GM12865 (cell line): Measurements from ENCODE around the gene RPL26.

Experiments
- DNase-seq: peaks from one replicate; pipeline ENCODE4 v3.0.0; 2010; ENCODE audit warnings: low read depth
- H3K4me3 ChIP-seq: 2 replicates; pipeline ENCODE4 v1.5.1; 2011; ENCODE audit warnings: mild to moderate bottlenecking, low read depth, low read length, control low read depth
- TF ChIP-seq, protein P1 (sequence below): IDR thresholded peaks from 2 replicates; pipeline ENCODE4 v1.5.1; 2011; ENCODE audit warnings: low read length, control low read depth, low read depth, inconsistent platforms; ENCODE audit not compliant: insufficient read depth; ENCODE audit errors: missing control alignments

The RPL26 gene

DNA sequence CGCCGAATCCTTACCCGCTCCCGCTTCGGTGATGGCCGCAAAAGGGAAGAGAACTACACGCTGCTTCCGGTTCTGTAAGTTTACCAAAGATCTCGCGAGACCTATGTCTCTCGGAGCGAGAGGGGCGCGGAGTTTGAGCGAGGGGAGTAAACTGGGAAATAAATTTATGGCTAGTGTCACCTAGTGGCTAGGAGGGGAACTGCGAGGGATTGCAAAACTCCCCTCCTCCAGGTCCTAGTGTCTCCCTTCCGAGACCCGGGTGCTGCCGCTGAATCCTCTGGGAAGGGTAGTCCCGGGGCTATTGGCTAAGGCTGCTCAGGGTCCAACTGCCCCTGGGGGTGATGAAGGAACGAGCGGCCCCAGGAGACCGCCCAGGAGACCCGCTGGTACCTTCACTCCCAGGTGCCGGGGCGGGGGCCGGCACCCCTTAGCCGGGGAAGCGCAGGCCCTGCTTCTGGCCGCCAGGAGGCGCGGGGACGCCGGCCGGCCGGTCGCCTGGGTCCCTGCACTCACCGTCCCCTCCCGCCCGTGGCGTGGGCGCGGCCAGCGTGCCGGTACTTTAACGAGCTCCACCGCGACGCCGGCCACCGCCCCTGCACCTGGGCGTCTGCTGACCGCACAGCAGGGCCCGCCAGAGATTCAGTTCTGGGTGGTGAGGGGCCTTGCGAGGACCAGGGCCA is at the start of gene RPL26:
Gene RPL26, minus strand, starts transcription at position 51 of the 680 bp plus-strand sequence. CDS start 883 bp downstream, outside the sequence.
- H3K4me3 ChIP-seq, result peak within 1 kb of the TSS; percentile 90
- DNase-seq, result peak; percentile 98
- TF ChIP-seq, protein P1, sequence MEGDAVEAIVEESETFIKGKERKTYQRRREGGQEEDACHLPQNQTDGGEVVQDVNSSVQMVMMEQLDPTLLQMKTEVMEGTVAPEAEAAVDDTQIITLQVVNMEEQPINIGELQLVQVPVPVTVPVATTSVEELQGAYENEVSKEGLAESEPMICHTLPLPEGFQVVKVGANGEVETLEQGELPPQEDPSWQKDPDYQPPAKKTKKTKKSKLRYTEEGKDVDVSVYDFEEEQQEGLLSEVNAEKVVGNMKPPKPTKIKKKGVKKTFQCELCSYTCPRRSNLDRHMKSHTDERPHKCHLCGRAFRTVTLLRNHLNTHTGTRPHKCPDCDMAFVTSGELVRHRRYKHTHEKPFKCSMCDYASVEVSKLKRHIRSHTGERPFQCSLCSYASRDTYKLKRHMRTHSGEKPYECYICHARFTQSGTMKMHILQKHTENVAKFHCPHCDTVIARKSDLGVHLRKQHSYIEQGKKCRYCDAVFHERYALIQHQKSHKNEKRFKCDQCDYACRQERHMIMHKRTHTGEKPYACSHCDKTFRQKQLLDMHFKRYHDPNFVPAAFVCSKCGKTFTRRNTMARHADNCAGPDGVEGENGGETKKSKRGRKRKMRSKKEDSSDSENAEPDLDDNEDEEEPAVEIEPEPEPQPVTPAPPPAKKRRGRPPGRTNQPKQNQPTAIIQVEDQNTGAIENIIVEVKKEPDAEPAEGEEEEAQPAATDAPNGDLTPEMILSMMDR, result peak; percentile 78

DNA sequence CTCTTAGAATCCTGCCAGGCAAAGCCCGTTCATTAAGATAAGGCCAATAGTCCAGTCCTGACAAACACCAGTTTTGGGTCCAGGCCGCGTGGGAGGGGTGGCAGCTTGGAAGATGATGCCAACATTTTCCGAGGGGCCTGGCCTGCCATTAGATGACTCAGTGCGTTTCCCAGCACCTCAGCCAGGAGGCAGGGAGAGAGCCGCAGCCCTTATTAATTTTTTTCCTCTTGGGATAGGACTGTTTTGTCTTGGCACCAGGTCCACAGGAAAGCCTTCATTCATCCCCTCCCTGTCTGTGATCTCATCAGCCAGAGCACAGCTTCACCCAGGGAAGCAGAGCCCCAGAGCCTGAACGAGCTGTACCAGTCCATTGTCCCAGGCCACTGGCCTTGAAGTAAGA is 48.0 kb upstream of the RPL26 start:
- no peak for DNase-seq
- TF ChIP-seq, protein P1, result no peak
- H3K4me3 ChIP-seq, result no peak overlapping the region

DNA sequence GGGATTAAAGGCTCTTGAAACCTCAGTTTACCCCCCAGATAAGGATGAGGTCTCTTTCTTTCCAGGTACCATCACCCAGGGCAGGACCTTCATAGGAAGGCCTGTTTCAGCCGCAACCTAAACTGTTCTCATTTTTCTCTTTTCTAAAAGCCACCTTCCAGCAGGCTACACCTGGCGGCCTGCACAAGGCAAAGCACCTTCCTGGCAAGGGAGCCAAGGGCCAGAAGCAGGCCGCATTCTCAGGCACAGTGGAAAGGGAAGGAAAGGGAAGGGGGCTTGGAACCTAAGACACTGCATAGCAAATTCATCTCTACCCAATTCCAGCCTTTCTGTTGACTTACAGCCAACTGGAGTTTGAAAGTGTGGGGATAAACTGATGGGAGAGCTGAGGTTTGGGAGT is 43.8 kb upstream of the RPL26 start:
- H3K4me3 ChIP-seq, result no peak overlapping the region
- TF ChIP-seq, protein P1, result no peak
- no peak for DNase-seq

DNA sequence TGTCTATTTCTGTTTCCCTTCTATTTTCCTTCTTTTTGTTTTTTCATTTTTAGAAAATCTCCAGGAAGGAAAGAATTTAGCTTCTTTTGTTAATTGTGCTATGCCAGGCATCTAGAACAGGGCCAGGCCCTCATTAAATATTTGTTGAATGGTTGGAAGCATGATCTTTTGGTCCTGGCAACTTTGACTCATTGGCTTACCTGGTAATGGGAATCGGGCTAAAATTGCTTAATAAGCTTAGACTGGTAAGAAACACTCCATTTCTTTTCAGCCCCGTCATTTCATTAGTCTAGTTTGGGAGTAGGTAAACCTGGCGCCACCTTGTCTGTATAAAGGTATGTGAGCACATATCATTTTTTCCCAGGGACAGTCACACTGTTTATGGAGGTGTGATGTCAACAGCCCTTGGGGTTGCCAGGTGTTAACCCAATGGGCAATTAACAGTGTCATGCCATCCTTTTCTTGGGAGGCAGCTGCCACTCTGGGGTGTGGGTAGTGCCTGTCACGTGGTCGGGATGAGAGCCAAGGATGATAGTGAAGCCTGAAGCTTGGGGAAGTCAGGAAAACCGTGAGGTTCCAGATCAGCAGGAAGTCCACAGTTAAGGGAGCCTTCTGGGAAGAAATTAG is 43.2 kb upstream of the RPL26 start:
- no peak for DNase-seq
- TF ChIP-seq, protein P1, result no peak
- H3K4me3 ChIP-seq, result no peak overlapping the region

DNA sequence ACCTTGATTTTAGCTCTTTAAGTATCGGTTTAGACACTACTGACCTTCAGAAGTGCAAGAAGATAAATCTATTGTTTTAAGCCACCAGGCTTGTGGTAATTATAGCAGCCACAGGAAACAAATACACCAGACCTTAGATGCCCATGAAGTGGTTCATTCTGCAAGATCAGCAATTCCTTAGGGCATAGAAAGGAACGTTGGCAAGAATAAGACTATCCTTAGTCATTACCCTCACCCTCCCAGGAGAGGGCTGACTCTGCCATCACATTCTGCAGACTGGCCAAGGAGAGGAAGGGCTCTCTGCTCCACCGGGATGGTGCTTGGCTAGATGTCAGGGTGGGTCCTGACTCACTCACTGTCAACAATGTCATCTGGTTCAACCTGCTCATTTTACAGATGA is 38.6 kb upstream of the RPL26 start:
- TF ChIP-seq, protein P1, result no peak
- no peak for DNase-seq
- H3K4me3 ChIP-seq, result no peak overlapping the region

DNA sequence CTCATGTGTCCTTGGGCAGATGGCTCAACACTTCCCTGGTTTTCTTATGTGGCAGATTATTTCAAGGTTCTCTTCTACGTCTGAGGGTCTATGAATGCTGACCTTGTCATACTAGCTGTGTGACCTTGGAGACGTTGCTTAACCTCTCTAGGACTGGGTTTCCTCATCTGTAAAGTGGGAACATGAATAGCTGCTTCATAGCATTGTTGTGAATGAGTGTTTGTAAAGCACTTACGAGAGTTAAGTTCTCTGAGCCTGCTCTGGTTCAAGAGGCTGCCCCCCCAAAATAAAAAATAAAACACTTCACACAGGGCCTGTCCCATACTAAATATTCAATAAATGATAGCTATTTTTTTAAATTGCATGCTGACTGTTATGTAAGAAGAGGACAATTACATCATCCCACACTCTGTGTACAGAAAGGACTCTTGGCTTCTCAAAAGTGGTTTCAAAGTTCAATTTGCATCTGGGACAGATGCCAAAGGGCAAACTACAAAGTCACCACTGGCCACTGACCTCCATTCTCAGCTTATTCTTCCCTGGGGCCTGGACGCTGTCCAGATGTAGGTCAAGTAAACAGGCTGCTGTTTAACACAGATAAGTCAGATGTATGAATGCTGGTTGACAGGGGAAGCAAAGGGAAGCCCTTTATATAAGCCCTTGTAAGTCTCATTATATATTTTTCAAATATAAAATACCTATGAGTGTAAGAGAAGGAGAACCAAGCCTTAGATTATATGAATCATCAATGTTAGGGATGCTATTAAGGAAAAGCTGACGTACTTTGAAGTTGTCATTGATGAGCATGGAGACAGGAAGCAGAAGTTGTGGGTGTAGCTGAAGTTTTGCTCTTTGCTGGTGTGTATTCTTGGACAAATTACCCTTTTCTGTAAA is 37.3 kb upstream of the RPL26 start:
- no peak overlapping the region for H3K4me3 ChIP-seq
- no peak for DNase-seq
- TF ChIP-seq, protein P1, result no peak
